PFSK-1 (cell line): ENCODE measurements around the gene ZNF8.

Experiments
- FOXP2 ChIP-seq: optimal IDR thresholded peaks from 2 replicates; pipeline ENCODE3; 2011; ENCODE audit warnings: borderline replicate concordance, control low read depth, inconsistent platforms; ENCODE audit not compliant: insufficient read depth; ENCODE audit errors: extremely low read length, extremely low read depth
- POLR2AphosphoS5 ChIP-seq: IDR thresholded peaks from 2 replicates; pipeline ENCODE4 v1.6.1; 2012; ENCODE audit warnings: low read depth, mild to moderate bottlenecking, control low read depth, low read length, moderate library complexity
- SIN3A ChIP-seq: IDR thresholded peaks from 2 replicates; pipeline ENCODE4 v1.6.1; 2012; ENCODE audit warnings: mild to moderate bottlenecking, low read length, moderate library complexity, borderline replicate concordance; ENCODE audit not compliant: insufficient read depth
- TAF1 ChIP-seq: IDR thresholded peaks from 2 replicates; pipeline ENCODE4 v1.6.1; 2012; ENCODE audit warnings: low read length, control low read depth, borderline replicate concordance; ENCODE audit not compliant: insufficient read depth
- TF ChIP-seq, protein P1 (sequence below), 2 experiments: IDR thresholded peaks; 2 replicates each; pipeline versions ENCODE4 v1.6.1 to v1.8.0; 2011 to 2012; ENCODE audit warnings: low read depth in 2 of 2, low read length in 2 of 2, control low read depth in 1 of 2, inconsistent platforms in 1 of 2, mild to moderate bottlenecking in 1 of 2, moderate library complexity in 1 of 2; ENCODE audit not compliant: insufficient read depth in 1 of 2

GRCh38 chr19:58307736-58308135, 29.0 kb downstream of the ZNF8 start:
- no peak for TF ChIP-seq POLR2AphosphoS5
- TF ChIP-seq, protein P1, sequence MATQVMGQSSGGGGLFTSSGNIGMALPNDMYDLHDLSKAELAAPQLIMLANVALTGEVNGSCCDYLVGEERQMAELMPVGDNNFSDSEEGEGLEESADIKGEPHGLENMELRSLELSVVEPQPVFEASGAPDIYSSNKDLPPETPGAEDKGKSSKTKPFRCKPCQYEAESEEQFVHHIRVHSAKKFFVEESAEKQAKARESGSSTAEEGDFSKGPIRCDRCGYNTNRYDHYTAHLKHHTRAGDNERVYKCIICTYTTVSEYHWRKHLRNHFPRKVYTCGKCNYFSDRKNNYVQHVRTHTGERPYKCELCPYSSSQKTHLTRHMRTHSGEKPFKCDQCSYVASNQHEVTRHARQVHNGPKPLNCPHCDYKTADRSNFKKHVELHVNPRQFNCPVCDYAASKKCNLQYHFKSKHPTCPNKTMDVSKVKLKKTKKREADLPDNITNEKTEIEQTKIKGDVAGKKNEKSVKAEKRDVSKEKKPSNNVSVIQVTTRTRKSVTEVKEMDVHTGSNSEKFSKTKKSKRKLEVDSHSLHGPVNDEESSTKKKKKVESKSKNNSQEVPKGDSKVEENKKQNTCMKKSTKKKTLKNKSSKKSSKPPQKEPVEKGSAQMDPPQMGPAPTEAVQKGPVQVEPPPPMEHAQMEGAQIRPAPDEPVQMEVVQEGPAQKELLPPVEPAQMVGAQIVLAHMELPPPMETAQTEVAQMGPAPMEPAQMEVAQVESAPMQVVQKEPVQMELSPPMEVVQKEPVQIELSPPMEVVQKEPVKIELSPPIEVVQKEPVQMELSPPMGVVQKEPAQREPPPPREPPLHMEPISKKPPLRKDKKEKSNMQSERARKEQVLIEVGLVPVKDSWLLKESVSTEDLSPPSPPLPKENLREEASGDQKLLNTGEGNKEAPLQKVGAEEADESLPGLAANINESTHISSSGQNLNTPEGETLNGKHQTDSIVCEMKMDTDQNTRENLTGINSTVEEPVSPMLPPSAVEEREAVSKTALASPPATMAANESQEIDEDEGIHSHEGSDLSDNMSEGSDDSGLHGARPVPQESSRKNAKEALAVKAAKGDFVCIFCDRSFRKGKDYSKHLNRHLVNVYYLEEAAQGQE (IDR thresholded peaks at IDR 0.05; ENCODE audit: insufficient read depth in 1 of 2, low read depth in 2 of 2, low read length in 2 of 2) = no peak
- TF ChIP-seq SIN3A = no peak
- TF ChIP-seq TAF1 = no peak
- no peak for TF ChIP-seq FOXP2
